Loucy (cell line): ENCODE data around the gene TUT7.

Experiments
- EZH2phosphoT487 ChIP-seq: fragments of 200-600 bp; IDR thresholded peaks from 2 replicates; pipeline ENCODE4 v1.6.1; 2018; ENCODE audit warnings: antibody characterized with exemption, mild to moderate bottlenecking, moderate library complexity, borderline replicate concordance
- TF ChIP-seq, protein P1 (sequence below): fragments of 200-600 bp; sonication (generic); conservative IDR thresholded peaks from 2 replicates; pipeline ENCODE4 v1.5.1; 2014; ENCODE audit warnings: mild to moderate bottlenecking, antibody characterized with exemption, low read length

DNA sequence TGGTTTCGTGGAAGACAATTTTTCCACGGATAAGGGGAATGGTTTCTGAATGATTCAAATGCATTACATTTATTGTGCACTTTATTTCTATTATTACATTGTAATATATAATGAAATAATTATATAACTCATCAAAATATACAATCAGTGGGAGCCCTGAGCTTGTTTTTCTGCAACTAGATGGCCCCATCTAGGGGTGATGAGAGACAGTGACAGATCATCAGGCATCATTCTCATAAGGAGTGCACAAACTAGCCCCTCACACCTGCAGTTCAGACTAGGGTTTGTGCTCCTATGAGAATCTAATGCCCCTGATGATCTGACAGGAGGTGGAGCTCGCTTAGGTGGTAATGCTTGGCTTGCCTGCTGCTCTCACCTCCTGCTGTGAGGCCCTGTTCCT lies 78.2 kb downstream of the TUT7 start:
- TF ChIP-seq, protein P1, sequence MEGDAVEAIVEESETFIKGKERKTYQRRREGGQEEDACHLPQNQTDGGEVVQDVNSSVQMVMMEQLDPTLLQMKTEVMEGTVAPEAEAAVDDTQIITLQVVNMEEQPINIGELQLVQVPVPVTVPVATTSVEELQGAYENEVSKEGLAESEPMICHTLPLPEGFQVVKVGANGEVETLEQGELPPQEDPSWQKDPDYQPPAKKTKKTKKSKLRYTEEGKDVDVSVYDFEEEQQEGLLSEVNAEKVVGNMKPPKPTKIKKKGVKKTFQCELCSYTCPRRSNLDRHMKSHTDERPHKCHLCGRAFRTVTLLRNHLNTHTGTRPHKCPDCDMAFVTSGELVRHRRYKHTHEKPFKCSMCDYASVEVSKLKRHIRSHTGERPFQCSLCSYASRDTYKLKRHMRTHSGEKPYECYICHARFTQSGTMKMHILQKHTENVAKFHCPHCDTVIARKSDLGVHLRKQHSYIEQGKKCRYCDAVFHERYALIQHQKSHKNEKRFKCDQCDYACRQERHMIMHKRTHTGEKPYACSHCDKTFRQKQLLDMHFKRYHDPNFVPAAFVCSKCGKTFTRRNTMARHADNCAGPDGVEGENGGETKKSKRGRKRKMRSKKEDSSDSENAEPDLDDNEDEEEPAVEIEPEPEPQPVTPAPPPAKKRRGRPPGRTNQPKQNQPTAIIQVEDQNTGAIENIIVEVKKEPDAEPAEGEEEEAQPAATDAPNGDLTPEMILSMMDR, result peak; percentile 41
- TF ChIP-seq EZH2phosphoT487, result no peak
